BJ (cell line): Measurements from ENCODE around the gene SPOCD1. TPM values are rescaled to one million over a fixed set of nuclear protein-coding genes. Genes with fewer than 3 reads are reported as not detected.

ENCODE experiments used
- CTCF ChIA-PET: fragments of 350-600 bp; formaldehyde crosslinking; extraction: SDS; loops from one replicate; lab custom pipeline; 2021; ENCODE audit warnings: antibody characterized with exemption, inconsistent platforms; lab: Yijun Ruan, JAX
- POLR2A ChIA-PET: fragments of 300-600 bp; sonication (Branson Sonifier 250); formaldehyde crosslinking; extraction: SDS; loops from one replicate; lab custom pipeline; 2021; ENCODE audit warnings: antibody characterized with exemption; lab: Charles Lee
- DNase-seq: peaks from one replicate; pipeline ENCODE4 v3.0.0-alpha.2; 2011; ENCODE audit warnings: low read depth
- H3K27me3 ChIP-seq: 2 replicates; pipeline ENCODE4 v1.6.0; 2011; ENCODE audit warnings: low read length; ENCODE audit not compliant: control insufficient read depth, insufficient read depth
- H3K36me3 ChIP-seq: 2 replicates; pipeline ENCODE4 v1.5.1; 2011; ENCODE audit warnings: low read length; ENCODE audit not compliant: control insufficient read depth, insufficient read depth
- H3K4me3 ChIP-seq: 2 replicates; pipeline ENCODE4 v1.5.1; 2011; ENCODE audit warnings: low read depth, mild to moderate bottlenecking, control low read depth, low read length
- polyA plus RNA-seq: library from polyadenylated mRNA; depleted of rRNA; stranded (reverse); fragments of >200 nt; gene quantifications from 2 replicates; pipeline ENCODE4 v1.2.3, GENCODE V29; 2011
- TF ChIP-seq, protein P1 (sequence below): IDR thresholded peaks from 2 replicates; pipeline ENCODE4 v1.5.1; 2011; ENCODE audit warnings: low read depth, mild to moderate bottlenecking, control low read depth, inconsistent platforms, low read length, moderate library complexity; ENCODE audit not compliant: insufficient read depth

The SPOCD1 gene
- polyA plus RNA-seq, 1 experiment = 169 TPM

DNA sequence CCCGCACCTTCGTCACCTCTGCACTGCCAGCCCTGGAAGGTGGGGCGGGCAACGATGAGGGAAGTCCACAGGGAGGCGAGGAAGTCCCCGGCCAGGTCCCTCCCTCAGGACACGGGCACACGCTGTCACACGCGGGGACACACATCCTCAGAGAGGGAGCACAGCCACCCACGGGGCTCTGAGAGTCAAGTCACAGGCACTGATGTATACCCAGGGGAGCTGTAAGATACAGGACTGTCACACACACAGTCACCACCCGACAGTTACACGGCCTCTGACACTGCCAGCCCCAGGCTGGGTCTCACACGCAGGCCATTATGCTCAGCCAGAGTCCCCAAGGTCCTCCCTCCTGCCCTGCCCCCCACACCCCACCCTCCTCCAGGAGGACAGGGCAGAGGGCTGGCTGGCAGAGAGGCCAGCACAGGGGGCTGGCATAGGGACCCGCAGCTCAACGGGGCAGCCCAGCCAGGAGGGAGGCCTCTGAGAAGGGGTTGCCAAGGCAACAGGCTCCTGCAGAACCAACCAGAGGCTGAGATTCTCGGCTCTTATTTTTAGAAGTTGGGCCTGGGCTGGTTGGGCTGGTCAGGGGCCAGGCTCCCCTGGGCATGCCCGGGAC is 34.0 kb downstream of the SPOCD1 start:
- ChIA-PET CTCF (interaction anchor here (1.9 kb wide), 1 partner anchor 182 kb away, joined by 5 read pairs; no protein-coding TSS in a partner anchor), POLR2A (no interaction called here)
- Histone ChIP-seq H3K4me3 (no peak overlapping the region), H3K36me3 (no peaks in the 10 kb centered on the region), H3K27me3 (no peaks in the 10 kb centered on the region)
- no peak for DNase-seq
- TF ChIP-seq, protein P1, sequence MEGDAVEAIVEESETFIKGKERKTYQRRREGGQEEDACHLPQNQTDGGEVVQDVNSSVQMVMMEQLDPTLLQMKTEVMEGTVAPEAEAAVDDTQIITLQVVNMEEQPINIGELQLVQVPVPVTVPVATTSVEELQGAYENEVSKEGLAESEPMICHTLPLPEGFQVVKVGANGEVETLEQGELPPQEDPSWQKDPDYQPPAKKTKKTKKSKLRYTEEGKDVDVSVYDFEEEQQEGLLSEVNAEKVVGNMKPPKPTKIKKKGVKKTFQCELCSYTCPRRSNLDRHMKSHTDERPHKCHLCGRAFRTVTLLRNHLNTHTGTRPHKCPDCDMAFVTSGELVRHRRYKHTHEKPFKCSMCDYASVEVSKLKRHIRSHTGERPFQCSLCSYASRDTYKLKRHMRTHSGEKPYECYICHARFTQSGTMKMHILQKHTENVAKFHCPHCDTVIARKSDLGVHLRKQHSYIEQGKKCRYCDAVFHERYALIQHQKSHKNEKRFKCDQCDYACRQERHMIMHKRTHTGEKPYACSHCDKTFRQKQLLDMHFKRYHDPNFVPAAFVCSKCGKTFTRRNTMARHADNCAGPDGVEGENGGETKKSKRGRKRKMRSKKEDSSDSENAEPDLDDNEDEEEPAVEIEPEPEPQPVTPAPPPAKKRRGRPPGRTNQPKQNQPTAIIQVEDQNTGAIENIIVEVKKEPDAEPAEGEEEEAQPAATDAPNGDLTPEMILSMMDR = no peak

DNA sequence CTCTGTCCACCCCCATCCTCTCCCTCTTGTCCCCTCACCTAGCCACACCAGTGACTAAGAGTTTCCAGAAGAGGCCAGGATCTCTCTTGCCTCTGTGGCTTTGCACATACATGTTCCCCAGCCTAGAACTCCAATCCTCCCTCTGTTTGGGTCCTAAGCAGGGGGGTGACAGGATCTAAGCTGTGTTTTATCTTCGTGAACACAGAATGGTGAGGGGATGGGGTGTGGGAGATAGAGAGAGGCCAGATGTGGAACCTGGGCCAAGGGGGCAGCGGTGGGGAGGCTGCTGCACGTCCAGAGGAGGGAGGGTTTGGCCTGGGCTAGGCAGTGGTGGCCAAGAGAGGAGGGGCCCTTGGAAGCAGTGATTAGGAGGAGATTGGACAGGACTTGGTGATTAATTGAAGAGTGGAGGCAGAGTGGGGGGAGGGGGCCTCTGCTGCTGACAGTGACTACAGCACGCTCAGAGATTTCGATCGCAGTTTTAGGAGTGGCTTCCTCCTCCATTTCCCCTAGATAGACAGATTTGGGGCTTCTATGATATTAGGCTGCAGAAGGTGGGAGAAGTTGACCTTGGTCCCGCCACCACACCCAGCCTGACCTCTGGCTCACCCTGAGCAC is 34.6 kb downstream of the SPOCD1 start:
- no peaks in the 10 kb centered on the region for H3K27me3 ChIP-seq
- CTCF ChIA-PET = no interaction called here
- DNase-seq = no peak
- H3K4me3 ChIP-seq = no peak overlapping the region
- H3K36me3 ChIP-seq = no peaks in the 10 kb centered on the region
- TF ChIP-seq, protein P1 = no peak
- POLR2A ChIA-PET = no interaction called here

DNA sequence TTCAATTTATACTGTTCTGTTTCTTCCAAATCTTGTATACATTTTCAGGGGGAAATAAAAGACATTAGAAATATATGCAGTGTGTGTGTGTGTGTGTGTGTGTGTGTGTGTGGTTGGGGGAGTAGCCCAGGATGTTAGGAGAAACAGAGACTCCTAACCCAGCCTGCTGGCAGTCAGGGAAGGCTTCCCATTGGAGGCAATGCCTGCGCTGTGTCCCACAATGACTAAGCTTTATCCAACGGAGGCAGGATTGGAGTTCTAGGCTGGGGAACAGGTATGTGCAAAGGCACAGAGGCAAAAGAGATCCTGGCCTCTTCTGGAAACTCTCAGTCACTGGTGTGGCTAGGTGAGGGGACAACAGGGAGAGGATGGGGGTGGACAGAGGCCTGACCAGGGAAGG is 35.2 kb downstream of the SPOCD1 start:
- TF ChIP-seq, protein P1 = no peak
- ChIA-PET CTCF (interaction anchor here (1.3 kb wide), 1 partner anchor 16 kb away, joined by 4 read pairs; the partner anchor contains the start of gene ADGRB2), POLR2A (no interaction called here)
- H3K36me3 ChIP-seq = no peaks in the 10 kb centered on the region
- H3K4me3 ChIP-seq = no peak overlapping the region
- DNase-seq = no peak
- no peaks in the 10 kb centered on the region for H3K27me3 ChIP-seq

DNA sequence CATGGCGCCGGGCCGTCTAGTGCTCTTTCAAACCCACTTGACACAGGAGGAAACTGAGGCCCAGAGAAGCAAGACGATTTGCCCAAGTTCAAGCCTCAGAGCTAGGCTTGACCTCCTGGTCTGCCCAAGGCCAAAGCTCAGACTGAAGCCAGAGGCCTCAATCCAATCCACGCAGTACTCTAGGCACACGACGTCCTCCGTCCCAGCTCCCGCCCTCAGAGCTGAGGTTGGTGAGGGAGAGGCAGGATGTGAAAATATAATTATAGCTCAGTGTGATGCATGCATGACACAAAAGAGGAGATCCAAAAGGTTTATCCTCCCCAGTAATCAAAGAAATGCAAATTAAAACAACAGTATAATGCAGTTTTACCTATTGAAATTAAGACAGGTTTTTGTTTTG is 36.1 kb downstream of the SPOCD1 start:
- Histone ChIP-seq H3K36me3 (no peaks in the 10 kb centered on the region), H3K4me3 (no peak overlapping the region), H3K27me3 (no peaks in the 10 kb centered on the region)
- ChIA-PET CTCF (interaction anchor here (0.9 to 1.5 kb wide), 3 partner anchors 8 to 15 kb away, joined by 4 read pairs; partner anchors contain the start of gene ADGRB2), POLR2A (no interaction called here)
- TF ChIP-seq, protein P1 = no peak
- DNase-seq = no peak

DNA sequence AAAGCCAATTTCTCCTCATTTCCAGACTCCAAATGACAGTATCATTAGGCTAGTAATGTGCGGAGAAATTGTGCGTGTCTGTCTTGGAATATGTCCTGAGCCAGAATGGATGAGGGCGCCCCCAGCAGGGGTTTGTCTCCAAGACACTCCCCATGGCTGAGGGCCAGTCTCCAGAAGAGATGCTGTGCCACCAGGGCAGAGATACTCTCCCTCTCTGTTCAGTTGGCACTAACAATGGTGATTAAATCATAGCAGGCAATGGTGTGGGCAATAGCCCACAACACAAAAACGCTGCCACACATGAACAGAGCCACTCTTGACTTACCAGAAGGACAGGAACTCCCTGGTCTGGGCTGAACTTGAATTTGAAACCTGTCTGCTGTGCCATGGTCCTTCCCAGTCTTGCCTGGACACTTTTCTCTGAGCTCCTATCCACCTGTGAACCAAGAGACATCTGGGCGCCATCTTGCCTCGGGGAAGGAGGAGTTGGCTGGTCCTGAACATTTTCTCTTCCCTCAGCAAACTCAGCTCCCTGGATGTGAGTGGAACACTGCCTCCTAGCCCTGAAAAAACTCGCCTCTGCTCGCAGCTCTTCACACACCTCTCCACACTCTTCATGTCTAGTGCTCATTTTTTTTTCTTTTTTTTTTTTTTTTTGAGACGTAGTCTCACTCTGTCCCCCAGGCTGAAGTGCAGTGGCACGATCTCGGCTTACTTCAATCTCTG is 36.9 kb downstream of the SPOCD1 start:
- peaks cover 2% of the 10 kb centered on the region; the same call in 1 of the 2 replicates for H3K27me3 ChIP-seq
- POLR2A ChIA-PET = interaction anchor here (0.7 kb wide), 1 partner anchor 10 kb away, joined by 15 read pairs; no protein-coding TSS in a partner anchor
- CTCF ChIA-PET = interaction anchor here (0.9 to 1.5 kb wide), 3 partner anchors 9 to 14 kb away, joined by 4 read pairs; partner anchors contain the start of gene ADGRB2
- no peak overlapping the region for H3K4me3 ChIP-seq
- DNase-seq = no peak
- TF ChIP-seq, protein P1 = no peak
- no peaks in the 10 kb centered on the region for H3K36me3 ChIP-seq
